Activated CD8-positive, alpha-beta memory T cell treated with anti-CD3 and anti-CD28 coated beads for 36 hours (primary cell): Measurements from ENCODE around the gene MTFMT. TPM values are rescaled to one million over a fixed set of nuclear protein-coding genes. Genes with fewer than 3 reads are reported as not detected.

Experiments
- CTCF ChIA-PET: fragments of 350-600 bp; sonication (Branson Sonifier 250); formaldehyde crosslinking; loops from one replicate; lab custom pipeline; 2021; ENCODE audit warnings: antibody characterized with exemption; lab: Charles Lee
- POLR2A ChIA-PET: fragments of 350-600 bp; sonication (Branson Sonifier 250); formaldehyde crosslinking; loops from one replicate; lab custom pipeline; 2021; ENCODE audit warnings: antibody characterized with exemption; lab: Charles Lee
- total RNA-seq, 2 experiments: library from RNA; stranded (reverse); gene quantifications; one replicate each; pipeline ENCODE4 v1.2.3, GENCODE V29; 2021

MTFMT gene
- total RNA-seq, 2 experiments from 2014 or later, result 24.8 to 27.1 TPM

GRCh38 chr15:64959128-64959527 lies 70.3 kb downstream of the MTFMT start:
- POLR2A ChIA-PET, result no interaction called here

GRCh38 chr15:64954395-64954794 lies 75.0 kb downstream of the MTFMT start:
- POLR2A ChIA-PET, result no interaction called here
- CTCF ChIA-PET, result no interaction called here

More at GRCh38 chr15:64959128-64959527, 70.3 kb downstream of the MTFMT start:
- CTCF ChIA-PET, result no interaction called here

- CTCF ChIA-PET, result no interaction called here
Measured at GRCh38 chr15:64951777-64952418, 77.5 kb downstream of the MTFMT start.

More at GRCh38 chr15:64951777-64952418, 77.5 kb downstream of the MTFMT start:
- POLR2A ChIA-PET, result no interaction called here

Other genes starting within 250 kb of the MTFMT start
- gene PIF1, start 204.0 kb downstream of the MTFMT start, total RNA-seq, result 10 to 100 TPM; 25.5 to 27.8 TPM
- gene PLEKHO2, start 187.7 kb downstream of the MTFMT start, total RNA-seq, result 10 to 100 TPM; 12.8 to 13.9 TPM
- gene ANKDD1A, start 117.7 kb downstream of the MTFMT start, total RNA-seq, result 1 to 10 TPM; 2.2 to 2.3 TPM
- gene SPG21, start 39.7 kb downstream of the MTFMT start, total RNA-seq, result 10 to 100 TPM; 69.4 to 69.6 TPM
- not detected for gene SLC51B, start 15.7 kb upstream of the MTFMT start, total RNA-seq
- not detected for gene RASL12, start 38.4 kb upstream of the MTFMT start, total RNA-seq
- not detected for gene KBTBD13, start 47.1 kb upstream of the MTFMT start, total RNA-seq
- 1 to 10 TPM; 2.8 to 2.9 TPM for gene UBAP1L, start 85.6 kb upstream of the MTFMT start, total RNA-seq
- 10 to 100 TPM; 38.3 to 39.4 TPM for gene PDCD7, start 104.2 kb upstream of the MTFMT start, total RNA-seq
- gene CLPX, start 155.7 kb upstream of the MTFMT start, total RNA-seq, result 10 to 100 TPM; 62.8 to 67.6 TPM
- gene CILP, start 181.8 kb upstream of the MTFMT start, total RNA-seq, result under 1 TPM in 1 of 2 experiments, not detected in 1; 0.04 TPM